D721Med (cell line): ENCODE data around the gene WNT11.

Experiments used
- DNase-seq: peaks from one replicate; pipeline ENCODE4 v3.0.0; 2011; ENCODE audit warnings: low spot score; ENCODE audit not compliant: insufficient read length
- FAIRE-seq: peaks from 2 replicates; lab custom pipeline; 2011; peaks lifted over from hg19 to GRCh38; lab: Jason Lieb, UNC
- CTCF ChIP-seq: IDR thresholded peaks from 2 replicates; pipeline ENCODE4 v1.5.1; 2012; ENCODE audit warnings: mild to moderate bottlenecking, control low read depth; ENCODE audit not compliant: insufficient read depth; ENCODE audit errors: missing control alignments

WNT11 gene

GRCh38 chr11:76243193-76243956 lies 37.1 kb upstream of the WNT11 start:
- no peak for FAIRE-seq
- no peak for TF ChIP-seq CTCF
- DNase-seq = no peak

DNA sequence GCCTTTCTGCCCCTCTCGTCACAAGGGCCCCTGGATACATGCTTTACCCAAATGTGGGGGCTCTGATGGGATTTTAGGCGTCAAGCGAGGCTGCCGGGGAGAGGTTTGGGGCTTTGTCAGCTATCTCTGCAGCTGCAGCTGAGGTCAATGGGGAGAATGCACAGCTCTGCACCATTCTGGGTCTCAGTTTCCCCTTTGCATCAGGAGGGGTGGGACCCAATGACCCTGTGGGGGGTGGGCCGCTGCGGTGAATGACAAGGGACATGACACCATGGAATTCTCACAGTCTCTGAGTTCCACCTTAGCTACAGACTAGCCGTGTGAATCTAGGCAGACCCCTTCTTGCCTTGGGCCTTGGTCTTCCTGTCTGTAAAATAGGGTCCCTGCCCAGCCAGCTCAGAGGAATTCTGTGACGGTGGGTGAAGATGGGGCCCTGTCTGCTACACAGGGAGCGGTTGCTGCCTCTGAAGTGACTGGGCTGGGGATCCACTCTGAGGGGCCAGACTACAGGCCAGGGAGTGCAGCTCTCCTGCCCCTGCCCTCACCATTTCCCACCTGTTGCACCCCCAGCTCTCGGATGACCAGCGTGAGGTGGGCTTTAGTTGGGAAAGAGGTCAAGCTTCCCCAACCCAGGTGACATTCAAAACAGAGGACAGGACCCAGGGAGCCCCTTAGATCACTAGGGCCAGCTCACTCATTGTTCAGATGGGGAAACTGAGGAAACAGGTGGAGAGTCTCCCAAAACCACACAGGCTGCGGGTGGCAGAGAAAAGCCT lies 35.9 kb upstream of the WNT11 start:
- no peak for DNase-seq
- no peak for FAIRE-seq
- TF ChIP-seq CTCF = no peak

GRCh38 chr11:76241243-76242000 lies 35.1 kb upstream of the WNT11 start:
- DNase-seq (no peak), FAIRE-seq (no peak)
- TF ChIP-seq CTCF = no peak

DNA sequence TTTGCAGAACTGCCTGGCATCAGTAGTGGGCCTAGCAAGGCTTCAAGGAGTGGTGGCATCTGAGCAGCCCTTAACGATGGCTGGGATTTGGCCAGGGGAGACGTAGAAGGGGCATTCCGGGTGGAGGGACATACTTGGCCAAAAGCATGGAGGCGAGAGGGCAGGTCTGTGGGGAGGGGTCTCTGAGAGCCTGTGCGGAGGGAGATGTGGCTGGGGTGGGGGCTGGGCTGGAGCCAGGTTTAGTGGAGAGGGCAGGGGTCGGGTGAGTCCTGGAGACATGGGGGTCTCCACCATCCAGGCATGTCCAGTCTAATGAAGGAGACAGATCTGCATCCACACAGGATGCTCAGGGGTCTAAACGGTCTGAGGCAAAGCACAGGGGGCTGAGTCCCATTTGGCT lies 34.4 kb upstream of the WNT11 start:
- DNase-seq (no peak), FAIRE-seq (no peak)
- no peak for TF ChIP-seq CTCF

DNA sequence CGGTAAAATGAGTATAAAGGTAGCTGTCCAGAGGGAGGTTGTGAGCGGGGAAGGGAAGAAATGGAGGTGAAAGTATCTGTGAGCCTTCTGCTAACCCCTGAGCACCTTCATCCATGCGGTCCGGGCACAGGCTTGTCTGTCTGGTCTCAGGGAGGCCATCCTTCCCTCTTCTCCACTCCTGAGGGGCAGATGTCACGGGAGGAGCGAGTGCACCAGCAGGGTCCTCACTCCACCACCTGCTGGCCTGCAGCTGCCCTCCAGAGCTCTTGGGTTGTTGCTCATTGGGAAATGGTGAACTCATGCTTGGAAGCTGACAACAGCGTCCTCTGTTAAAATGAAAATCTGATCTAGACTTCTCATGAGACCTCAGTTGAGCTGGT lies 33.8 kb upstream of the WNT11 start:
- TF ChIP-seq CTCF = no peak
- DNase-seq = no peak
- FAIRE-seq = no peak

GRCh38 chr11:76239483-76240160 lies 33.3 kb upstream of the WNT11 start:
- no peak for TF ChIP-seq CTCF
- no peak for DNase-seq
- no peak for FAIRE-seq
